H1 (cell line): ENCODE data around the gene HECTD4. TPM values are rescaled to one million over a fixed set of nuclear protein-coding genes. Genes with fewer than 3 reads are reported as not detected.

Experiments
- CTCF ChIA-PET: fragments of 300-600 bp; sonication (Branson Sonifier 250); formaldehyde crosslinking; loops from one replicate; lab custom pipeline; 2021; ENCODE audit not compliant: partially characterized antibody; lab: Charles Lee
- POLR2A ChIA-PET: fragments of 300-600 bp; sonication (Branson Sonifier 250); formaldehyde crosslinking; loops from one replicate; lab custom pipeline; 2021; ENCODE audit warnings: inconsistent platforms; ENCODE audit not compliant: partially characterized antibody; lab: Charles Lee
- DNase-seq, 2 experiments: peaks; one replicate each; pipeline versions ENCODE4 v3.0.0 to v3.0.0-alpha.2; 2010 to 2022; ENCODE audit warnings: low spot score in 2 of 2, low read depth in 1 of 2, mixed read lengths in 1 of 2
- FAIRE-seq: peaks from 2 replicates; lab custom pipeline; 2011; peaks lifted over from hg19 to GRCh38; lab: Jason Lieb, UNC
- H2AFZ ChIP-seq: 2 replicates; pipeline ENCODE4 v1.8.1; 2012; ENCODE audit warnings: low read length, inconsistent platforms
- H2AK5ac ChIP-seq: 2 replicates; pipeline ENCODE4 v1.6.1; 2013; ENCODE audit warnings: low read depth, low read length
- H2BK120ac ChIP-seq: replicated peaks from 2 replicates; pipeline ENCODE3; 2013; ENCODE audit warnings: low read depth, low read length, inconsistent platforms
- H2BK12ac ChIP-seq: 2 replicates; pipeline ENCODE4 v1.6.1; 2013; ENCODE audit warnings: low read depth, low read length
- H2BK15ac ChIP-seq: 2 replicates; pipeline ENCODE4 v1.6.1; 2013; ENCODE audit warnings: low read length
- H2BK20ac ChIP-seq: 2 replicates; pipeline ENCODE4 v1.6.1; 2013; ENCODE audit warnings: low read length
- H2BK5ac ChIP-seq: 2 replicates; pipeline ENCODE4 v1.6.1; 2013; ENCODE audit warnings: low read depth, low read length
- H3K14ac ChIP-seq: 2 replicates; pipeline ENCODE4 v1.6.1; 2013; ENCODE audit warnings: inconsistent platforms; ENCODE audit not compliant: insufficient read length
- H3K18ac ChIP-seq: 2 replicates; pipeline ENCODE4 v1.6.1; 2013; ENCODE audit warnings: low read length; ENCODE audit errors: extremely low read depth
- H3K23ac ChIP-seq: 2 replicates; pipeline ENCODE4 v1.6.1; 2013; ENCODE audit warnings: inconsistent platforms; ENCODE audit not compliant: insufficient read length
- H3K23me2 ChIP-seq: 2 replicates; pipeline ENCODE4 v1.6.1; 2013; ENCODE audit warnings: low read depth, low read length
- H3K27ac ChIP-seq: 2 replicates; pipeline ENCODE4 v1.6.1; 2011; ENCODE audit warnings: low read depth, low read length, inconsistent platforms
- H3K27me3 ChIP-seq, 4 experiments: replicated peaks in 1 of 4; 1 replicate in 1 of 4; 2 replicates in 3 of 4; pipeline versions ENCODE4 v1.6.1 to v1.8.1; 2011 to 2013; ENCODE audit warnings: low read length in 3 of 4, mild to moderate bottlenecking in 3 of 4, inconsistent platforms in 2 of 4, mixed read lengths in 2 of 4, moderate library complexity in 1 of 4; ENCODE audit not compliant: control insufficient read depth in 3 of 4, insufficient read depth in 3 of 4; ENCODE audit errors: extremely low read depth in 1 of 4
- H3K36me3 ChIP-seq, 4 experiments: 2 replicates each; pipeline versions ENCODE4 v1.6.1 to v1.8.1; 2011 to 2013; ENCODE audit warnings: mild to moderate bottlenecking in 4 of 4, low read length in 3 of 4, moderate library complexity in 2 of 4, control low read depth in 1 of 4, inconsistent platforms in 1 of 4; ENCODE audit not compliant: insufficient read depth in 4 of 4, control insufficient read depth in 2 of 4
- H3K4ac ChIP-seq: replicated peaks from 2 replicates; pipeline ENCODE3; 2013; ENCODE audit warnings: low read length, low read depth, mixed read lengths, inconsistent platforms; ENCODE audit not compliant: insufficient read length
- H3K4me1 ChIP-seq, 4 experiments: replicated peaks in 1 of 4; 1 replicate in 1 of 4; 2 replicates in 3 of 4; pipeline versions ENCODE4 v1.6.1 to v1.8.1; 2011 to 2013; ENCODE audit warnings: low read length in 3 of 4, inconsistent platforms in 2 of 4, mixed read lengths in 1 of 4; ENCODE audit not compliant: insufficient read depth in 4 of 4, control insufficient read depth in 3 of 4
- H3K4me2 ChIP-seq, 2 experiments: 2 replicates each; pipeline versions ENCODE4 v1.6.1 to v1.8.1; 2011 to 2013; ENCODE audit warnings: low read depth in 2 of 2, low read length in 2 of 2, control low read depth in 1 of 2, inconsistent platforms in 1 of 2, mild to moderate bottlenecking in 1 of 2; ENCODE audit not compliant: insufficient read depth in 1 of 2
- H3K4me3 ChIP-seq, 4 experiments: fragments of 200-600, 300-600 bp in 1 of 4; sonication (generic), shearing (Covaris generic), sonication (Bioruptor Twin) in 1 of 4; 2 replicates each; pipeline versions ENCODE4 v1.5.1 to v1.8.1; 2011 to 2016; ENCODE audit warnings: low read length in 4 of 4, low read depth in 3 of 4, control low read depth in 2 of 4, inconsistent platforms in 2 of 4, mild to moderate bottlenecking in 2 of 4, mixed read lengths in 1 of 4, moderate library complexity in 1 of 4; ENCODE audit not compliant: insufficient read depth in 2 of 4; ENCODE audit errors: extremely low read depth in 1 of 4
- H3K56ac ChIP-seq: replicated peaks from 2 replicates; pipeline ENCODE3; 2013; ENCODE audit warnings: low read depth, mild to moderate bottlenecking, mixed read lengths, low read length, inconsistent platforms; ENCODE audit not compliant: insufficient read length
- H3K79me1 ChIP-seq: 2 replicates; pipeline ENCODE4 v1.6.1; 2013; ENCODE audit warnings: low read depth, low read length, control low read depth
- H3K79me2 ChIP-seq, 2 experiments: 2 replicates each; pipeline versions ENCODE4 v1.6.1 to v1.8.1; 2012 to 2013; ENCODE audit warnings: low read length in 2 of 2, mild to moderate bottlenecking in 2 of 2, inconsistent platforms in 1 of 2; ENCODE audit not compliant: insufficient read depth in 2 of 2, control insufficient read depth in 1 of 2
- H3K9ac ChIP-seq, 4 experiments: replicated peaks in 1 of 4; 1 replicate in 1 of 4; 2 replicates in 3 of 4; pipeline versions ENCODE4 v1.6.1 to v1.8.1; 2011 to 2013; ENCODE audit warnings: low read depth in 3 of 4, low read length in 3 of 4, control low read depth in 2 of 4, mild to moderate bottlenecking in 2 of 4, moderate library complexity in 2 of 4, inconsistent platforms in 1 of 4; ENCODE audit errors: extremely low read depth in 1 of 4
- H3K9me3 ChIP-seq, 2 experiments: 2 replicates each; pipeline versions ENCODE4 v1.6.1 to v1.8.1; 2012 to 2013; ENCODE audit warnings: mild to moderate bottlenecking in 2 of 2, moderate library complexity in 2 of 2, control low read depth in 1 of 2, inconsistent platforms in 1 of 2, low read depth in 1 of 2, low read length in 1 of 2, mixed read lengths in 1 of 2; ENCODE audit not compliant: insufficient read depth in 2 of 2
- H4K20me1 ChIP-seq, 2 experiments: replicated peaks in 1 of 2; 2 replicates each; pipeline versions ENCODE3 to v1.8.1; 2011 to 2013; ENCODE audit warnings: inconsistent platforms in 2 of 2, low read length in 2 of 2, mild to moderate bottlenecking in 1 of 2; ENCODE audit not compliant: insufficient read depth in 2 of 2, control insufficient read depth in 1 of 2
- H4K5ac ChIP-seq: 2 replicates; pipeline ENCODE4 v1.6.1; 2013; ENCODE audit warnings: low read length, low read depth, mixed read lengths, inconsistent platforms; ENCODE audit not compliant: insufficient read length
- H4K8ac ChIP-seq: 2 replicates; pipeline ENCODE4 v1.8.0; 2013; ENCODE audit warnings: mild to moderate bottlenecking, moderate library complexity, low read length, inconsistent platforms; ENCODE audit not compliant: insufficient read depth; ENCODE audit errors: extremely low read depth
- H4K91ac ChIP-seq: replicated peaks from 2 replicates; pipeline ENCODE3; 2013; ENCODE audit warnings: low read length, mixed read lengths, inconsistent platforms; ENCODE audit not compliant: insufficient read length
- JUN ChIP-seq: IDR thresholded peaks from 2 replicates; pipeline ENCODE4 v1.6.1; 2011; ENCODE audit warnings: low read depth, mild to moderate bottlenecking, improper control_type of control experiment, low read length
- RAD21 ChIP-seq, 2 experiments: IDR thresholded peaks in 1 of 2; conservative IDR thresholded peaks in 1 of 2; 2 replicates each; pipeline ENCODE4 v1.6.1; 2011; ENCODE audit warnings: low read depth in 2 of 2, low read length in 2 of 2, improper control_type of control experiment in 1 of 2, inconsistent platforms in 1 of 2, mild to moderate bottlenecking in 1 of 2, moderate library complexity in 1 of 2
- SP4 ChIP-seq: IDR thresholded peaks from 2 replicates; pipeline ENCODE4 v1.6.1; 2012; ENCODE audit warnings: low read length, inconsistent platforms
- WGBS, 2 experiments: shearing (Covaris generic) in 1 of 2; methylation state at CpG; one replicate each; pipeline versions ENCODE4 v1.1.6 to v1.1.7; 2013 to 2015; ENCODE audit warnings: low lambda C conversion rate in 2 of 2, mixed read lengths in 2 of 2, inconsistent platforms in 1 of 2, low coverage in 1 of 2, missing lambda C conversion rate in 1 of 2; ENCODE audit not compliant: insufficient replicate concordance in 2 of 2, insufficient coverage in 1 of 2, insufficient read length in 1 of 2; ENCODE audit errors: extremely low coverage in 1 of 2, missing lambda C conversion rate in 1 of 2; 5-methylcytosine and 5-hydroxymethylcytosine counted together
- polyA plus RNA-seq, 7 experiments: library from polyadenylated mRNA; depleted of rRNA in 3 of 7; stranded (reverse) in 5 of 7; unstranded in 2 of 7; fragments of >200 nt in 5 of 7; fragments of 200-250 nt in 2 of 7; gene quantifications; 1 replicate in 5 of 7; 2 replicates in 1 of 7; 4 replicates in 1 of 7; pipeline versions ENCODE4 v1.2.1 to v1.2.3, GENCODE V29; 2011 to 2013; ENCODE audit warnings: missing spikeins in 2 of 7, mixed read lengths in 2 of 7
- total RNA-seq: library from RNA; stranded (reverse); fragmentation: NEBNext Ultra II Directional; extraction: Animal tissue kit (Norgen Biotek cat#: 25700); gene quantifications from 2 replicates; pipeline ENCODE4 v1.2.1, GENCODE V29; 2021

Gene HECTD4
- total and polyA plus RNA-seq, 2 of the 8 experiments (the other 6 are each of a cell fraction or from before 2014, with no cell fraction given), result 6.5 to 33.7 TPM

- H3K27ac ChIP-seq, result no peak overlapping the region
- H3K4ac ChIP-seq, result no peak overlapping the region
- H3K4me1 ChIP-seq, result no peaks in the 10 kb centered on the region
- H3K4me3 ChIP-seq, result no peak overlapping the region
- H2BK15ac ChIP-seq, result no peak overlapping the region
- no peak overlapping the region for H3K18ac ChIP-seq
- FAIRE-seq (no peak), DNase-seq (no peak)
- peaks cover 5 to 17% (median 9%) of the 10 kb centered on the region in 4 experiments; a peak in 4 of 8 replicates for H3K36me3 ChIP-seq
- ChIA-PET POLR2A (no interaction called here), CTCF (interaction anchor here (0.6 to 1.4 kb wide), 4 partner anchors 12 to 291 kb away, joined by 3 to 4 read pairs (median 4); no protein-coding TSS in a partner anchor)
- peaks cover 0 to 5% of the 10 kb centered on the region in 2 experiments; a peak in 1 of 4 replicates for H3K9me3 ChIP-seq
- H3K56ac ChIP-seq, result no peak overlapping the region
- no peak overlapping the region for H4K8ac ChIP-seq
- H2BK120ac ChIP-seq, result no peak overlapping the region
- H4K20me1 ChIP-seq, result peaks cover 0 to 6% of the 10 kb centered on the region in 2 experiments
- H3K14ac ChIP-seq, result no peak overlapping the region
- TF ChIP-seq JUN (no peak), RAD21 (IDR thresholded peaks at IDR 0.05 in 1 of 2, conservative IDR thresholded peaks at IDR 0.05 in 1 of 2; ENCODE audit: low read depth in 2 of 2, low read length in 2 of 2) (peak in 1 of 2 experiments; percentile 19; a peak in 1 of 4 replicates), SP4 (no peak)
- H2AK5ac ChIP-seq, result no peak overlapping the region
- no peak overlapping the region for H4K5ac ChIP-seq
- H3K79me1 ChIP-seq, result peaks cover 3% of the 10 kb centered on the region; the same call in 1 of the 2 replicates
- H3K23me2 ChIP-seq, result peaks cover 13% of the 10 kb centered on the region
- no peak overlapping the region for H3K23ac ChIP-seq
- H2BK12ac ChIP-seq, result no peak overlapping the region
- H3K4me2 ChIP-seq, result no peak overlapping the region
- H3K27me3 ChIP-seq, result no peaks in the 10 kb centered on the region
- no peak overlapping the region for H2AFZ ChIP-seq
- WGBS, 2 experiments, result 84% methylated on average over 9 of the region's 9 CpGs; no CpG with 5 or more reads in 1 of the 2 experiments
- H2BK20ac ChIP-seq, result no peak overlapping the region
- no peak overlapping the region for H2BK5ac ChIP-seq
- H3K79me2 ChIP-seq, result no peaks in the 10 kb centered on the region
- H4K91ac ChIP-seq, result no peak overlapping the region
- H3K9ac ChIP-seq, result no peak overlapping the region
These were observed 87.4 kb downstream of the HECTD4 start for GRCh38 chr12:112294793-112295192.
